Measurements from ENCODE around the gene SHISAL2A. TPM values are rescaled to one million over a fixed set of nuclear protein-coding genes. Genes with fewer than 3 reads are reported as not detected.

SHISAL2A gene
- total and polyA plus RNA-seq, 4 donors: 0.14 to 0.33 (median 0.22) TPM; not detected in 1

GRCh38 chr1:52681136-52681535 is 48.2 kb downstream of the SHISAL2A start:
- Histone ChIP-seq H3K4me1 (ENCODE audit: control insufficient read depth in 4 of 4, insufficient read depth in 4 of 4, low read length in 3 of 4) (peaks cover 5 to 28% (median 21%) of the 10 kb centered on the region in 4 donors), H3K27me3 (ENCODE audit: control insufficient read depth in 4 of 4, insufficient read depth in 4 of 4, low read length in 3 of 4) (no peaks in the 10 kb centered on the region), H3K36me3 (ENCODE audit: control insufficient read depth in 4 of 4, insufficient read depth in 3 of 4, low read depth in 1 of 4, low read length in 3 of 4) (peaks cover 0 to 2% (median 0%) of the 10 kb centered on the region in 4 donors), H3K9ac (ENCODE audit: low read depth in 1 of 2, low read length in 2 of 2) (no peak overlapping the region), H3K27ac (ENCODE audit: low read depth in 1 of 2, low read length in 2 of 2) (no peak overlapping the region), H3K4me3 (ENCODE audit: low read depth in 1 of 3, low read length in 3 of 3) (no peak overlapping the region), H3K9me3 (ENCODE audit: control insufficient read depth in 4 of 4, low read length in 3 of 4) (no peaks in the 10 kb centered on the region)
- no peak for DNase-seq (ENCODE audit: low spot score)
- 96% methylated on average over 4 of the region's 4 CpGs for WGBS
- TF ChIP-seq GABPA (IDR thresholded peaks at IDR 0.05 in 1 of 2, conservative IDR thresholded peaks at IDR 0.05 in 1 of 2) (no peak), NR2F2 (IDR thresholded peaks at IDR 0.05) (no peak), HNF4A (conservative IDR thresholded peaks at IDR 0.05) (no peak), YY1 (IDR thresholded peaks at IDR 0.05) (no peak), RAD21 (IDR thresholded peaks at IDR 0.05) (no peak), FOXA1 (IDR thresholded peaks at IDR 0.05) (no peak), RXRA (IDR thresholded peaks at IDR 0.05) (no peak), EGR1 (IDR thresholded peaks at IDR 0.05; ENCODE audit: low read depth in 2 of 2) (no peak), REST (IDR thresholded peaks at IDR 0.05) (no peak), JUND (IDR thresholded peaks at IDR 0.05) (no peak), TAF1 (conservative IDR thresholded peaks at IDR 0.05) (no peak), ZBTB33 (IDR thresholded peaks at IDR 0.05) (no peak), FOXA2 (IDR thresholded peaks at IDR 0.05) (no peak)
- TF ChIP-seq, protein P1, sequence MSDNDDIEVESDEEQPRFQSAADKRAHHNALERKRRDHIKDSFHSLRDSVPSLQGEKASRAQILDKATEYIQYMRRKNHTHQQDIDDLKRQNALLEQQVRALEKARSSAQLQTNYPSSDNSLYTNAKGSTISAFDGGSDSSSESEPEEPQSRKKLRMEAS (IDR thresholded peaks at IDR 0.05): no peak
- TF ChIP-seq, protein P2, sequence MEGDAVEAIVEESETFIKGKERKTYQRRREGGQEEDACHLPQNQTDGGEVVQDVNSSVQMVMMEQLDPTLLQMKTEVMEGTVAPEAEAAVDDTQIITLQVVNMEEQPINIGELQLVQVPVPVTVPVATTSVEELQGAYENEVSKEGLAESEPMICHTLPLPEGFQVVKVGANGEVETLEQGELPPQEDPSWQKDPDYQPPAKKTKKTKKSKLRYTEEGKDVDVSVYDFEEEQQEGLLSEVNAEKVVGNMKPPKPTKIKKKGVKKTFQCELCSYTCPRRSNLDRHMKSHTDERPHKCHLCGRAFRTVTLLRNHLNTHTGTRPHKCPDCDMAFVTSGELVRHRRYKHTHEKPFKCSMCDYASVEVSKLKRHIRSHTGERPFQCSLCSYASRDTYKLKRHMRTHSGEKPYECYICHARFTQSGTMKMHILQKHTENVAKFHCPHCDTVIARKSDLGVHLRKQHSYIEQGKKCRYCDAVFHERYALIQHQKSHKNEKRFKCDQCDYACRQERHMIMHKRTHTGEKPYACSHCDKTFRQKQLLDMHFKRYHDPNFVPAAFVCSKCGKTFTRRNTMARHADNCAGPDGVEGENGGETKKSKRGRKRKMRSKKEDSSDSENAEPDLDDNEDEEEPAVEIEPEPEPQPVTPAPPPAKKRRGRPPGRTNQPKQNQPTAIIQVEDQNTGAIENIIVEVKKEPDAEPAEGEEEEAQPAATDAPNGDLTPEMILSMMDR (IDR thresholded peaks at IDR 0.05; ENCODE audit: low read depth, low read length, missing input control): no peak
- TF ChIP-seq, protein P3, sequence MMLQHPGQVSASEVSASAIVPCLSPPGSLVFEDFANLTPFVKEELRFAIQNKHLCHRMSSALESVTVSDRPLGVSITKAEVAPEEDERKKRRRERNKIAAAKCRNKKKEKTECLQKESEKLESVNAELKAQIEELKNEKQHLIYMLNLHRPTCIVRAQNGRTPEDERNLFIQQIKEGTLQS (IDR thresholded peaks at IDR 0.05): no peak

All from liver (tissue), 9 donors.